Coronary artery (tissue), 2 donors: ENCODE measurements around the gene GDF10.

Experiments used
- DNase-seq: peaks from one replicate; pipeline ENCODE4 v3.0.0-alpha.2; 2017; ENCODE audit warnings: low spot score
- H3K27ac ChIP-seq, 2 donors: fragments of 200-600 bp; sonication (generic); one replicate each; pipeline ENCODE4 v1.5.1; 2016 to 2019
- H3K4me3 ChIP-seq: fragments of 200-600 bp; sonication (generic); 2 replicates; pipeline ENCODE4 v1.5.1; 2016; ENCODE audit warnings: mild to moderate bottlenecking, moderate library complexity
- TF ChIP-seq, protein P1 (sequence below): fragments of 200-600 bp; sonication (generic); IDR thresholded peaks from one replicate; pipeline ENCODE4 v1.5.1; 2019; ENCODE audit warnings: antibody characterized with exemption

The GDF10 gene

DNA sequence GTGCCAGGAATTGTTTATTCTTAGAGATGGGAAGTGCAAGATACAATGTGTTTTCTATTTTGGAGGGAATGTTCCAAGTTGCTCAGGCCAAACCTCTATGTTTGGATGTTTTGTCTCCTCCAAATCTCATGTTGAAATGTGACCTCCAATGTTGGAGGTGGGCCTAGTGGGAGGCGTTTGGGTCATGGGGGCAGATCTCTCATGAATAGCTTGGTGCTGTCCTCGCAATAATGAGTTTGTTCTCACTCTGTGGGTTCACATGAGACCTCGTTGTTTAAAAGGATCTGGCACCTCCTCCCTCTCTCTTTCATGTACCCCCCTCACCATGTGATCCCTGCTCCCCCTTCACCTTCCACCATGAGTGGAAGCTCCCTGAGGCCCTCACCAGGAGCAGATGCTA, 8.3 kb upstream of the GDF10 start:
- no peak overlapping the region for H3K27ac ChIP-seq
- peak; percentile 4 for DNase-seq
- no peak overlapping the region for H3K4me3 ChIP-seq
- TF ChIP-seq, protein P1, sequence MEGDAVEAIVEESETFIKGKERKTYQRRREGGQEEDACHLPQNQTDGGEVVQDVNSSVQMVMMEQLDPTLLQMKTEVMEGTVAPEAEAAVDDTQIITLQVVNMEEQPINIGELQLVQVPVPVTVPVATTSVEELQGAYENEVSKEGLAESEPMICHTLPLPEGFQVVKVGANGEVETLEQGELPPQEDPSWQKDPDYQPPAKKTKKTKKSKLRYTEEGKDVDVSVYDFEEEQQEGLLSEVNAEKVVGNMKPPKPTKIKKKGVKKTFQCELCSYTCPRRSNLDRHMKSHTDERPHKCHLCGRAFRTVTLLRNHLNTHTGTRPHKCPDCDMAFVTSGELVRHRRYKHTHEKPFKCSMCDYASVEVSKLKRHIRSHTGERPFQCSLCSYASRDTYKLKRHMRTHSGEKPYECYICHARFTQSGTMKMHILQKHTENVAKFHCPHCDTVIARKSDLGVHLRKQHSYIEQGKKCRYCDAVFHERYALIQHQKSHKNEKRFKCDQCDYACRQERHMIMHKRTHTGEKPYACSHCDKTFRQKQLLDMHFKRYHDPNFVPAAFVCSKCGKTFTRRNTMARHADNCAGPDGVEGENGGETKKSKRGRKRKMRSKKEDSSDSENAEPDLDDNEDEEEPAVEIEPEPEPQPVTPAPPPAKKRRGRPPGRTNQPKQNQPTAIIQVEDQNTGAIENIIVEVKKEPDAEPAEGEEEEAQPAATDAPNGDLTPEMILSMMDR, result no peak

DNA sequence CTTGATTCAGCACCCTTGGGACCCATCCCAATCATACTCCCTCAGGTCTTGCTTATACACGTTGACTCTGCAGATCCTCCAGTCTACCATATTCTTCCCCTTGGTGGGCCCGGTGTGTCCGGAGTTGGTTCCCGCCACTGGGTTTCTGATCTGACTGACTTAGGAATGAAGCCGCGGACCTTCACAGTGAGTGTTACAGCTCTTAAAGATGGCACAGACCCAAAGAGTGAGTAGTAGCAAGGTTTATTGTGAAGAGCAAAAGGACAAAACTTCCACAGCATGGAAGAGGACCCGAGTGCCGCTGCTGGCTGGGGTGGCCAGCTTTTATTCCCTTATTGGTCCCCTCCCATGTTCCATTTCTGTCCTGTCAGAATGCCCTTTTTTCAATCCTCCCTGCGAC, 5.9 kb upstream of the GDF10 start:
- H3K4me3 ChIP-seq, result no peak overlapping the region
- DNase-seq, result peak; percentile 45
- TF ChIP-seq, protein P1, result no peak
- no peak overlapping the region for H3K27ac ChIP-seq

DNA sequence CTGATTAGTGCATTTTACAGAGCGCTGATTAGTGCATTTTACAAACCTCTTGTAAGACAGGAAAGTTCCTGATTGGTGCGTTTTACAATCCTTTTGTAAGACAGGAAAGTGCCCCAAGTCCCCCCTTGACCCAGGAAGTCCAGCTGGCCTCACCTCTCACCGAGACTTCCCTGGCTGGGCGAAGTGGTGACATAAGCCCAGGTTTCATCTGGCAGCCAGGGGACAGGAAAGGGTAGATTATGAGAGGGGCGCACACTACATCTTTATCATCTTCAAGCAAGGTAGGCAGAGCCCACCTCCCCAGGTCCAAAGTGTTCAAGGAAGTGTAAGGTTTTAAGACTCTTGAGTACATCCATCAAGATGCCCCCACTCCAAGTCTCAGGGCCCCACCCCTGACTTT, 5.5 kb upstream of the GDF10 start:
- TF ChIP-seq, protein P1, result no peak
- DNase-seq, result peak; percentile 28
- Histone ChIP-seq H3K4me3 (no peak overlapping the region), H3K27ac (no peak overlapping the region)

DNA sequence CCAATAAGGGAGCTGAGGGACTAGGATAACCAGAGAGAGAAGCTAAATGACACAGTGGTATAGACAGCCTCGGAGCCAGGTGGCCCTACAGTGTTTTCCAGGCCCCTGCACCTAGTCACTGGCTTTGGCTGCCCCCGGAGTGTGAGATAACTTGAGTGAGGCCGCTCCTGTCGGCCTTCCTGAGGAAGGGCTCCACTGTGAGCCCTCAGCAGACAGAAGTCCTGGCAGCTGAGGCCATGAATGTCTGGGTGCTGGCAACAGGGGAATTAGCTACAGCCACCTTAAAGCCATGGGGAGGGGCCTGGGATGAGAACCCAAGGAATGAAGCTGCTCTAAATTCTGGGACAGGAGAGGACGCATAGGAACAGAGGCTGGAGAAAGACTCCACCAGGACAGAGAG, 4.6 kb upstream of the GDF10 start:
- Histone ChIP-seq H3K27ac (no peak overlapping the region), H3K4me3 (no peak overlapping the region)
- TF ChIP-seq, protein P1, result no peak
- DNase-seq, result peak; percentile 52

DNA sequence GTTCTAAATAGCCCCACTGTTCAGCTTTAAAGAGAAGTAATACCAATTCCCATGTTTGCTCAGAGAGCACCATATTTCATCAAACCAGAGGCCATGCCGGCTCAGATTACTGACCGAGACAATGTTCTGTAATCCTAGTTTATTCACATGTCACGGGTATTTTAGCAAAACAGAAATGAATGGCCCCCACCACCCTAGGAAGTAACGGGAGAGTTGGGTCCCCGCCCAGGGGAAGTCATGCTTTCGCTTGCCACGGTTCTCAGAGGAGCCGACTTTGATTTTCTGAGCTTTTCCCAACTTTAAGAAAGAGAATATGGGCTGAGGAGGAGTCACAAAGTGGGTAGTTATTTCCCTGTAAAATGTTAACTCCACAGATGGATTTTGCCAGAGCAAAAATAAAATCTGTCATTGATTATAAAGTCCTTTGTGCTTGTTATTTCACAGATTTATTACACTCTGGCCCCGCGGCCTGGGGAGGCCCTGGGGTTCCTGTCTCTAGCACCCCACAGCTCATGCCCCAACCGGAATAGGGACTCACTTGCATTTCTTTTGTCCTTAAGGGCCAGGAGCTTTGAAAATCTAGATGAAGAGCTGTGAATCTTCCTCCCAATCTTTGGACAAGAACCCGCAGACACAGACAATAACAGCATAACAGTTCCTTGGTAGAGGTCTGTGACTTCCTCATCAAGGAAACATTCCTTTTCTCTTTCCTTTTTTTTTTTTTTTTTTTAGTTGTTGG, 3.7 kb upstream of the GDF10 start:
- TF ChIP-seq, protein P1, result no peak
- peak overlapping the region in 1 of 2 donors; percentile 0 for H3K27ac ChIP-seq
- DNase-seq, result no peak
- no peak overlapping the region for H3K4me3 ChIP-seq

DNA sequence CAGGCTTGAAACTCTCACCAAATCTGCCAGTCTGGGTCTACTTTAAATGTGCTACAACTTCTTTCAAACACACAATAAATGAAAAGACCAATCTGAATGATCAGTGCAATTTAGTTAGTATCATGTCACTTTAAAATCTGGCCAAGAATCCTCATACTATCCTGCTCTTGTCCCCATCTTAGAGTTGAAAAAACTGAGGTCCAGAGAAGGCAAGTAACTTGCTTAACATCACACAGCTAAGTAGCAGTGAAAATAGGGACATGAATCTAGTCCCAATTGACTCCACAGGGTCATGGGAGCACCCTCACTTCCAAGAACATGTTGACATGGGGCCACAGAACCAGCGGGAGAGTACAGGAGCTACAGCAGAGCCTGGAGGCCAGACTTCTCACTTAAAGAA, 3.1 kb upstream of the GDF10 start:
- Histone ChIP-seq H3K4me3 (no peak overlapping the region), H3K27ac (no peak overlapping the region)
- TF ChIP-seq, protein P1, result no peak
- no peak for DNase-seq

DNA sequence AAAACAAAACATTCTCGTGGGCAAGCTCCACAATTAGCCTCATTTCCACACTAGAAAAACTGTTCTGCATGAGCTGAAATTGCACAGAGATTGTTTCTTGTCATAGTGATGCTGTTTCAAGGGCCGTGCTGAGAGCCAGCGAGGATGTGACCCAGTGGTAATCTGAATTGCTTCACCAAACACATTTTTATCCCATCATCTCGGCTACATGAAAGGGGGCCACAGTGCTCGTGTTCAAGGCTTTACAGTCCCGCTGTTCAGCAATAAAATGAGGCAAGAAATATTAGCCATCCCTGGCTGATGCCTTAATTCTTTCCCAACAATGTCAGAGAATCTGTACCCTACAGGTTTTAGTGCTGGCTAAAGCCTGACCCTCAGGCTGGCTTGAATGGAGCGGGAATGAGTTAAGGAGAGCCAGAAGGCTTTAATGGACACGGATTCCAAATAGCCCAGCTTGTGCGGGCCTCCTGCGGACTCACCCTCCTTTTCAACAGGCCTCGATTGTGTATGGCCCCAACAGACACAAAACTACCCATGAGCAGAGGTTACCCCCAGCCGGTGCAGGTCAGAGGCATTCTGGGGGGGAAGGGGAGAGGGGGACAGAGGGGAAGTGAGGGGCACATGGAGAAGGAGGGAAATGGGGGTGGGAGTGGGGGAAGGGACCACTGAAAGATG, 2.0 kb upstream of the GDF10 start:
- H3K27ac ChIP-seq, result no peak overlapping the region
- H3K4me3 ChIP-seq, result no peak overlapping the region
- no peak for DNase-seq
- TF ChIP-seq, protein P1, result no peak
